GM10248 (cell line): ENCODE data around the gene OPRL1.
A peak's percentile ranks its signal among the peaks of the same experiment; 100 is the strongest.

Experiments
- CTCF ChIA-PET: fragments of 300-600 bp; sonication (Branson Sonifier 250); formaldehyde crosslinking; extraction: SDS; loops from one replicate; lab custom pipeline; 2021; ENCODE audit warnings: antibody characterized with exemption; lab: Yijun Ruan, JAX
- POLR2A ChIA-PET: fragments of 350-650 bp; sonication (Branson Sonifier 250); formaldehyde crosslinking; extraction: SDS; loops from one replicate; lab custom pipeline; 2020; ENCODE audit warnings: antibody characterized with exemption; lab: Yijun Ruan, JAX
- DNase-seq: peaks from one replicate; pipeline ENCODE4 v3.0.0; 2012; ENCODE audit errors: extremely low spot score
- TF ChIP-seq, protein P1 (sequence below): IDR thresholded peaks from 2 replicates; pipeline ENCODE4 v1.5.1; 2012; ENCODE audit warnings: mild to moderate bottlenecking, low read depth; ENCODE audit errors: extremely low read depth, missing control alignments, control extremely low read depth

OPRL1 gene

DNA sequence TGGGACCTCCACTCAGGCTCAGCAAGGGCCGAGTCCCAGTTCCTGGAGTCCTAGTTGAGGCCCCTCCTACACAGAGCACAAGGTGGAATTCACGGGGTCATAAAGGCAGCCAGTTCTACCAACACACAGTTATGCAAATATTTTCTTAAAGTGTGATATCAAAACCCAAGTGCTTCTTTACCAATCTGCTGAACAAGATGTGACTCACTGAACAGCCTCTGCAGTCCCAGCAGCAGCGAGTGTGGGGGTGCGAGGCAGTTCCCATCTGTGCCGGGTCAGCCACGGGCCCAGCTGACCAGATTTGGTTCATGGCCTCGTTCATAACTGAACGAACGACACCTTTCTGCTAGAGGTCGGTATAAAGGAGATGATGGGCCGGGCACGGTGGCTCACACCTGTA, 21.3 kb upstream of the OPRL1 start:
- DNase-seq = no peak
- ChIA-PET POLR2A (no interaction called here), CTCF (interaction anchor here (1.2 to 4.7 kb wide), 3 partner anchors 18 to 331 kb away, joined by 3 to 60 read pairs (median 3); no protein-coding TSS in a partner anchor)
- TF ChIP-seq, protein P1, sequence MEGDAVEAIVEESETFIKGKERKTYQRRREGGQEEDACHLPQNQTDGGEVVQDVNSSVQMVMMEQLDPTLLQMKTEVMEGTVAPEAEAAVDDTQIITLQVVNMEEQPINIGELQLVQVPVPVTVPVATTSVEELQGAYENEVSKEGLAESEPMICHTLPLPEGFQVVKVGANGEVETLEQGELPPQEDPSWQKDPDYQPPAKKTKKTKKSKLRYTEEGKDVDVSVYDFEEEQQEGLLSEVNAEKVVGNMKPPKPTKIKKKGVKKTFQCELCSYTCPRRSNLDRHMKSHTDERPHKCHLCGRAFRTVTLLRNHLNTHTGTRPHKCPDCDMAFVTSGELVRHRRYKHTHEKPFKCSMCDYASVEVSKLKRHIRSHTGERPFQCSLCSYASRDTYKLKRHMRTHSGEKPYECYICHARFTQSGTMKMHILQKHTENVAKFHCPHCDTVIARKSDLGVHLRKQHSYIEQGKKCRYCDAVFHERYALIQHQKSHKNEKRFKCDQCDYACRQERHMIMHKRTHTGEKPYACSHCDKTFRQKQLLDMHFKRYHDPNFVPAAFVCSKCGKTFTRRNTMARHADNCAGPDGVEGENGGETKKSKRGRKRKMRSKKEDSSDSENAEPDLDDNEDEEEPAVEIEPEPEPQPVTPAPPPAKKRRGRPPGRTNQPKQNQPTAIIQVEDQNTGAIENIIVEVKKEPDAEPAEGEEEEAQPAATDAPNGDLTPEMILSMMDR = no peak

DNA sequence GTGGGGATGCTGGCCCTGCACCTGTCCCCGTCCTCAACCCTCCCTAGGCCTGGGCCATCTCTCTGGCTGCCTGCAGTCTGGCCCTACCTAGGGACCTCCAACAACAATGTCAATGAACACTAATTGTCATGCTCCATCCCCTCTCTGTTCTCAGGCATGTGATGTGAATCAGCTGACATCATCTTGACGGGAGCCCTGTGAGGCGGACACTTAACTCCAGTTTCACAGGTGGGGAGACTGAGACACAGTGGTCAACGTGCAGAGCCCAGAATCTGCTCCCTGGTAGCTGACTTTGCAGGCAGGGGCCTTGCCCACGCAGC, 17.6 kb upstream of the OPRL1 start:
- TF ChIP-seq, protein P1 = no peak
- ChIA-PET CTCF (interaction anchor here (1.0 to 1.9 kb wide), 6 partner anchors 8 to 106 kb away, joined by 3 to 13 read pairs (median 6); partner anchors contain the start of genes OPRL1, PRPF6, RGS19 and SAMD10), POLR2A (no interaction called here)
- no peak for DNase-seq

DNA sequence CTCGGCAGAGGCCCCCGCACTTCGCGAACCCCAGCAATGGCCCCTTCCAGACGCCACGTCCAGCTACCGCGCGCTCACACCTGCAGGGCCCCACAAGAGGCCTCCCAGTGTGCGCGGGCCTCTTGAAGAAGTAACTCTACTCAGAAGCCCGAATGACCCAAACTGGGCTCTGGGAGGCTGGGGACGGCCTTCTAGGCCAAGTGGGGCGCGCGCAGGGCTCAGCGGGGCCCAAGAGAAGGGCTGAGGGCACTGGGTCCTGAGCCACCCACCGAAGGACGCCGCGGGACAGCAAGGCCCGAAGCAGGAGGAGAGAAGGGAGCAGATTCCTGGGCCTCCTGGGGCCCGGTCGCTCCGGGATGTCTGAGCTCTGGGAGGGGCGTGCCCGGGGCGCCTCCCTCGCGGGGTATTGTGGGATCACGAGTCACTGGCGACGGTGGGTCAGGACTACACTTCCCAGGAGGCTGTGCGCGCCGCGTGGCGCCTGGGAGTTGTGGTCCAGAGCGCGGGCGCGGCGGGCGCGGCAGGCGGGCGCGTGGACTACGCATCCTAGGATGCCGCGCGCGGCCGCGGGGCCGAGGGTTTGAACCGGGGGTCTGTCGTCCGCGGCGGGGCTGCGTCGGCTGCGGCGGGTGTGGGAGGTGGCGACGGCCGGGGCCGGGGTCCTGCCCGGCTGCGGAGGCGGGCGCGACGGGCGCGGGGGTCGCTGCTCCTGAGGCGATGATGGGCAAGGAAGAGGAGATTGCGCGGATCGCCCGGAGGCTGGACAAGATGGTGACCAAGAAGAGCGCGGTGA, 17.1 kb upstream of the OPRL1 start, which contains the start of gene TCEA2:
TSS of gene TCEA2 (plus strand) at position 603 of the 793 bp plus-strand sequence. CDS start at position 718, 115 bp downstream.
- TF ChIP-seq, protein P1 = no peak

DNA sequence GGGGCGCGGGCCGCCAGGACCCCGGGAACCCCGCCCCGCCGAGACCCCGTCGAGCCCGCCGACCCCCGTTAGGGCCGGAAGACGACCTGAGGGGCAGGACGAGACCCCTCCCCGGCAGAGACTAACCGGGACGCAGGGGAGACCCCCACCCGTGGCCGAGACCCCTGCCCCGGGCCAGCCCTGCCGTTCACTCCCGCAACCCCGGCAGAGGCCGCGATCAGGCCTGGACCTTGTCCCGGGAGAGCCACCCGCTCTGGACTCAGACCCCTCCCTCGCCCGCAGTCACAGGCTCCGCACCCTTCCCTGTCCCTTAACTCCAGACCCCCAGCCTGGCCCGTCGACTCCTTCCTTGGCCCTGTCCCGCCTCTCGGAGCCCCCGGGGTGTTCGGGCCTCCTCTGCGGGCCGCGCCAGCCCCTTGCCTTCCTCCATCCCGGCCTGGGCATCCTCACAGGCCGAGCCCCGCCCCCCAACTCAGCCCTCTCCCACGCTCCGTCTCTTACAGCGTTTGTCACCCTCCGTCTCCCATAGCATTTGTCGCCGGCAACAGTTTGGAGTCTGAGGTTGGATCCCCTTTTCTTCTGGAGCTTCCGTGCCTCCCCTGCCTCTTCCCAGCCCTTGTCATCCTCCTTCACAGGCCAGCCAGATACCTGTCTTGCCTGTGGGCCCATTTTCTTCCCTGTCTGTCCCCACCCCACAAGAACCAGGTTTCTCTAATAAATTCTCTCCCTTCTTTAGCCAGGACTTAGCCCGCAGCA, 16.3 kb upstream of the OPRL1 start:
- TF ChIP-seq, protein P1 = no peak
- ChIA-PET CTCF (interaction anchor here (1.0 to 1.9 kb wide), 5 partner anchors 10 to 83 kb away, joined by 5 to 13 read pairs (median 7); partner anchors contain the start of genes PRPF6 and SAMD10), POLR2A (no interaction called here)
- DNase-seq = peak; percentile 52

More for the DNA sequence above, 17.1 kb upstream of the OPRL1 start, which contains the start of gene TCEA2:
- ChIA-PET POLR2A (no interaction called here), CTCF (interaction anchor here (1.0 to 1.9 kb wide), 6 partner anchors 9 to 107 kb away, joined by 3 to 13 read pairs (median 6); partner anchors contain the start of genes OPRL1, PRPF6, RGS19 and SAMD10)
- peak; percentile 98 for DNase-seq

DNA sequence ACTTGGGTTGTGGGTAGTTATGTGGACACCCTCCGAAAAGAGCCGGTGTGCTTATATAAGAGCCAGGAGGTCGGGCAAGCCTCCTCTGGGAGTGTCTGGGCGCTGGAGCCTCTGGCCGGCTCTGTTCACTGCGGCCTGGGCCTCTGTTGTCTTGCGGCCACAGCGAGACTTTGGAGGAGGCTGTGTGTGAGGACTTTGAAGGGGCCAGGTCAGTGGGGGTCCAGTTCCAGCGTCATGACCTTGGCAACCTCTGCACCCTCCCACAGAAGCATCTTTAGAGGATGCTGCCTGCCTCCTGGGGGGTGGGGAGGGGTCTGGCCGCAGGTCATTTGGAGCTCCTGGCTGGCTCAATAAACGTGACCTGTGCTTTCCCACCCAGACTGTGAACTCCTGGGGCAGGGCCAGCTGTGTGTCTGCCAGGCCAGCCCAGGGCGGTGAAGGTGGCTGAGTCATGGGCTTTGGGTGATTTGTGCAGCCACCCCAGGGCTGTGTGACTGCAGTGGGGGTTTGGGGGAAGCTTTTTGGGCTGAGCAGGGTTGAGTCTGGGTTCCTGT, 15.7 kb upstream of the OPRL1 start:
- TF ChIP-seq, protein P1 = no peak
- ChIA-PET POLR2A (no interaction called here), CTCF (interaction anchor here (0.6 to 1.9 kb wide), 2 partner anchors 13 to 24 kb away, joined by 3 to 5 read pairs; no protein-coding TSS in a partner anchor)
- no peak for DNase-seq
